Measurements from ENCODE around the gene FAM168B.

The FAM168B gene

GRCh38 chr2:131041402-131042147 is 51.7 kb downstream of the FAM168B start:
- H3K4me3 ChIP-seq (ENCODE audit: low read length), result no peak overlapping the region
- no peak for DNase-seq (ENCODE audit: low read depth)
- no peak for TF ChIP-seq CTCF (conservative IDR thresholded peaks at IDR 0.05; ENCODE audit: low read depth, low read length)

- DNase-seq (ENCODE audit: low read depth), result no peak
- TF ChIP-seq CTCF (conservative IDR thresholded peaks at IDR 0.05; ENCODE audit: low read depth, low read length), result no peak
- no peak overlapping the region for H3K4me3 ChIP-seq (ENCODE audit: low read length)
These were observed 52.4 kb downstream of the FAM168B start for GRCh38 chr2:131040661-131041401.

- TF ChIP-seq CTCF (conservative IDR thresholded peaks at IDR 0.05; ENCODE audit: low read depth, low read length), result no peak
- H3K4me3 ChIP-seq (ENCODE audit: low read length), result no peak overlapping the region
- DNase-seq (ENCODE audit: low read depth), result no peak
These were observed 53.2 kb downstream of the FAM168B start for GRCh38 chr2:131039908-131040660.

DNA sequence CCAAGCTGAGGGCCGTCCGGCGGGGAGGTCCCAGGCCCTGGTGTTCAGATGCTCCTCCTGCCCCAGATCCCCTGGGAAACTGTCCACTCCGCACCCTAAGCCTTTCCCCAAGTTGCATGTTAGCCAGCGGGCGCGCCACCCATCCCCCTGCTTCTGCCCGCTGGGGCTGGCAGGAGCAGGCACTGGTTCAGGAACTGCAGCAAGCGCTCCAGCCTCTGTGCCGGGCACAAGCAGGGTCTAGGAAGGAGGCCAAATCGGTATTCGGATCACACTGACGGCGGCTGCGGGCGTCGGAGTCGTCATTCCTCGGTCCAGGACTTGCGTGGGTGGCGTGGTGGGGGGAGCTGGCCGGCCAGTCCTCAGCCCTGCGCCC is 53.7 kb downstream of the FAM168B start:
- no peak overlapping the region for H3K4me3 ChIP-seq (ENCODE audit: low read length)
- no peak for TF ChIP-seq CTCF (conservative IDR thresholded peaks at IDR 0.05; ENCODE audit: low read depth, low read length)
- no peak for DNase-seq (ENCODE audit: low read depth)

DNA sequence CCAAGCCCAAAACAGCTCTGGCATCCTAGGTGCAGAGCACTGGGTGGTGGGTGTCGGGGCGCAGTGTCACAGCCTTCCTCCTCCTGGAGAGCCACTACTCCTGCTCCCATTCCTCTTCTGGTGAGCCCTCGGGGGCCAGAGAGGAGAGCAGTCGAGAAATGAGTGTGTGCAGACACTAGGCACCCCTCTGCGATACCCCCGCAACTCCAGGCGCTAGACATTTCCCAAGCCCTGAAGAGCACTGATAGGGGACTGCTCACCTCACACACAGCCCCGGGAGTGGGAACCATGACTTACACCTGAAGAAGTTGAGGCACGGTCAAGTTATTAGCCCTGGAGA is 54.2 kb downstream of the FAM168B start:
- H3K4me3 ChIP-seq (ENCODE audit: low read length), result no peak overlapping the region
- no peak for TF ChIP-seq CTCF (conservative IDR thresholded peaks at IDR 0.05; ENCODE audit: low read depth, low read length)
- no peak for DNase-seq (ENCODE audit: low read depth)

- TF ChIP-seq CTCF (conservative IDR thresholded peaks at IDR 0.05; ENCODE audit: low read depth, low read length), result no peak
- H3K4me3 ChIP-seq (ENCODE audit: low read length), result no peak overlapping the region
- no peak for DNase-seq (ENCODE audit: low read depth)
These were observed 54.8 kb downstream of the FAM168B start for GRCh38 chr2:131038258-131039100.

All from retinal pigment epithelial cell (primary cell).